Measurements from ENCODE around the gene GSTA4. TPM values are rescaled to one million over a fixed set of nuclear protein-coding genes. Genes with fewer than 3 reads are reported as not detected.
"Not testable (repeated sequence)": the region's sequence is repeated elsewhere in the genome, so short reads cannot be mapped to it uniquely, and the experiment has no call there.

The GSTA4 gene
- polyA plus RNA-seq, 1 donor from 2014 or later = 764 TPM

GRCh38 chr6:52965380-52965779 lies 29.7 kb downstream of the GSTA4 start:
- H3F3A ChIP-seq (ENCODE audit: insufficient read depth, low read length, poor library complexity, severe bottlenecking) = no peaks in the 10 kb centered on the region
- H3K36me3 ChIP-seq (ENCODE audit: insufficient read depth, low read length) = no peaks in the 10 kb centered on the region
- H3K4me3 ChIP-seq (ENCODE audit: low read length) = no peak overlapping the region
- TF ChIP-seq TAF1 (IDR thresholded peaks at IDR 0.05; ENCODE audit: low read depth) = no peak
- no peak for TF ChIP-seq MXI1 (conservative IDR thresholded peaks at IDR 0.05; ENCODE audit: poor library complexity, severe bottlenecking)
- H3K27me3 ChIP-seq (ENCODE audit: insufficient read depth, low read depth, low read length) = no peaks in the 10 kb centered on the region
- no peaks in the 10 kb centered on the region for H4K20me1 ChIP-seq (ENCODE audit: insufficient read depth)
- H2AFZ ChIP-seq (ENCODE audit: low read depth, low read length) = no peak overlapping the region
- no peak overlapping the region for H3K27ac ChIP-seq (ENCODE audit: low read length)
- no peaks in the 10 kb centered on the region for H3K9me3 ChIP-seq (ENCODE audit: low read length)
- no peaks in the 10 kb centered on the region for H3K9me2 ChIP-seq (ENCODE audit: insufficient read depth, low read length)
- H3K9ac ChIP-seq (ENCODE audit: low read length) = no peak overlapping the region
- H3K79me2 ChIP-seq (replicated peaks; ENCODE audit: insufficient read depth, low read length) = no peaks in the 10 kb centered on the region
- H3K4me2 ChIP-seq (ENCODE audit: low read length) = no peak overlapping the region

GRCh38 chr6:52964318-52964717 lies 30.8 kb downstream of the GSTA4 start:
- Histone ChIP-seq H3F3A (ENCODE audit: insufficient read depth, low read length, poor library complexity, severe bottlenecking) (no peaks in the 10 kb centered on the region), H2AFZ (ENCODE audit: low read depth, low read length) (no peak overlapping the region), H3K27me3 (ENCODE audit: insufficient read depth, low read depth, low read length) (no peaks in the 10 kb centered on the region), H3K9me2 (ENCODE audit: insufficient read depth, low read length) (no peaks in the 10 kb centered on the region), H3K4me2 (ENCODE audit: low read length) (no peak overlapping the region), H3K9me3 (ENCODE audit: low read length) (no peaks in the 10 kb centered on the region), H3K4me3 (ENCODE audit: low read length) (no peak overlapping the region), H3K27ac (ENCODE audit: low read length) (no peak overlapping the region), H3K36me3 (ENCODE audit: insufficient read depth, low read length) (no peaks in the 10 kb centered on the region), H3K79me2 (replicated peaks; ENCODE audit: insufficient read depth, low read length) (no peaks in the 10 kb centered on the region), H4K20me1 (ENCODE audit: insufficient read depth) (no peaks in the 10 kb centered on the region), H3K9ac (ENCODE audit: low read length) (no peak overlapping the region)
- TF ChIP-seq POLR2AphosphoS5 (IDR thresholded peaks at IDR 0.05) = no peak
- TF ChIP-seq EP300 (conservative IDR thresholded peaks at IDR 0.05; ENCODE audit: poor library complexity, severe bottlenecking) = no peak

- Histone ChIP-seq H3F3A (ENCODE audit: insufficient read depth, low read length, poor library complexity, severe bottlenecking) (no peaks in the 10 kb centered on the region), H4K20me1 (ENCODE audit: insufficient read depth) (no peaks in the 10 kb centered on the region), H3K79me2 (replicated peaks; ENCODE audit: insufficient read depth, low read length) (no peaks in the 10 kb centered on the region), H3K4me3 (ENCODE audit: low read length) (no peak overlapping the region), H3K9ac (ENCODE audit: low read length) (no peak overlapping the region), H3K4me2 (ENCODE audit: low read length) (no peak overlapping the region), H3K9me3 (ENCODE audit: low read length) (no peaks in the 10 kb centered on the region), H3K27me3 (ENCODE audit: insufficient read depth, low read depth, low read length) (no peaks in the 10 kb centered on the region), H3K9me2 (ENCODE audit: insufficient read depth, low read length) (no peaks in the 10 kb centered on the region), H3K27ac (ENCODE audit: low read length) (no peak overlapping the region), H3K36me3 (ENCODE audit: insufficient read depth, low read length) (no peaks in the 10 kb centered on the region), H2AFZ (ENCODE audit: low read depth, low read length) (no peak overlapping the region)
- TF ChIP-seq EZH2 (IDR thresholded peaks at IDR 0.05; ENCODE audit: borderline replicate concordance, insufficient read depth, low read length, poor library complexity, severe bottlenecking) (no peak), POLR2AphosphoS5 (IDR thresholded peaks at IDR 0.05) (no peak), TAF1 (IDR thresholded peaks at IDR 0.05; ENCODE audit: low read depth) (no peak), SMC3 (conservative IDR thresholded peaks at IDR 0.05; ENCODE audit: poor library complexity) (no peak), EP300 (conservative IDR thresholded peaks at IDR 0.05; ENCODE audit: poor library complexity, severe bottlenecking) (no peak), MXI1 (conservative IDR thresholded peaks at IDR 0.05; ENCODE audit: poor library complexity, severe bottlenecking) (no peak), CTCF (IDR thresholded peaks at IDR 0.05; ENCODE audit: poor library complexity, severe bottlenecking) (no peak), REST (IDR thresholded peaks at IDR 0.05; ENCODE audit: borderline replicate concordance) (no peak), RAD21 (conservative IDR thresholded peaks at IDR 0.05) (no peak)
These were observed 32.4 kb downstream of the GSTA4 start for GRCh38 chr6:52962701-52963100.

- not testable (repeated sequence) for H3F3A ChIP-seq (ENCODE audit: insufficient read depth, low read length, poor library complexity, severe bottlenecking); H3K27me3 ChIP-seq (ENCODE audit: insufficient read depth, low read depth, low read length); H2AFZ ChIP-seq (ENCODE audit: low read depth, low read length); H3K4me3 ChIP-seq (ENCODE audit: low read length); H4K20me1 ChIP-seq (ENCODE audit: insufficient read depth); H3K9ac ChIP-seq (ENCODE audit: low read length); H3K79me2 ChIP-seq (replicated peaks; ENCODE audit: insufficient read depth, low read length); H3K4me2 ChIP-seq (ENCODE audit: low read length); H3K27ac ChIP-seq (ENCODE audit: low read length); H3K9me2 ChIP-seq (ENCODE audit: insufficient read depth, low read length); H3K9me3 ChIP-seq (ENCODE audit: low read length); H3K36me3 ChIP-seq (ENCODE audit: insufficient read depth, low read length)
These were observed 34.1 kb downstream of the GSTA4 start for GRCh38 chr6:52961022-52961421.

- H3K27me3 ChIP-seq (ENCODE audit: insufficient read depth, low read depth, low read length); H3K79me2 ChIP-seq (replicated peaks; ENCODE audit: insufficient read depth, low read length); H4K20me1 ChIP-seq (ENCODE audit: insufficient read depth); H3K9ac ChIP-seq (ENCODE audit: low read length); H3K9me2 ChIP-seq (ENCODE audit: insufficient read depth, low read length); H3K9me3 ChIP-seq (ENCODE audit: low read length); H3K27ac ChIP-seq (ENCODE audit: low read length); H2AFZ ChIP-seq (ENCODE audit: low read depth, low read length); H3F3A ChIP-seq (ENCODE audit: insufficient read depth, low read length, poor library complexity, severe bottlenecking); H3K4me2 ChIP-seq (ENCODE audit: low read length); H3K4me3 ChIP-seq (ENCODE audit: low read length); H3K36me3 ChIP-seq (ENCODE audit: insufficient read depth, low read length): not testable (repeated sequence)
These were observed 34.9 kb downstream of the GSTA4 start for GRCh38 chr6:52960211-52960610.

Measured in neural cell (in vitro differentiated cells).